Measurements from ENCODE around the gene VASN. TPM values are rescaled to one million over a fixed set of nuclear protein-coding genes. Genes with fewer than 3 reads are reported as not detected.
A peak's percentile ranks its signal among the peaks of the same experiment; 100 is the strongest.

The VASN gene
- total and polyA plus RNA-seq, 12 donors, result 0.77 to 44.7 (median 21.3) TPM

DNA sequence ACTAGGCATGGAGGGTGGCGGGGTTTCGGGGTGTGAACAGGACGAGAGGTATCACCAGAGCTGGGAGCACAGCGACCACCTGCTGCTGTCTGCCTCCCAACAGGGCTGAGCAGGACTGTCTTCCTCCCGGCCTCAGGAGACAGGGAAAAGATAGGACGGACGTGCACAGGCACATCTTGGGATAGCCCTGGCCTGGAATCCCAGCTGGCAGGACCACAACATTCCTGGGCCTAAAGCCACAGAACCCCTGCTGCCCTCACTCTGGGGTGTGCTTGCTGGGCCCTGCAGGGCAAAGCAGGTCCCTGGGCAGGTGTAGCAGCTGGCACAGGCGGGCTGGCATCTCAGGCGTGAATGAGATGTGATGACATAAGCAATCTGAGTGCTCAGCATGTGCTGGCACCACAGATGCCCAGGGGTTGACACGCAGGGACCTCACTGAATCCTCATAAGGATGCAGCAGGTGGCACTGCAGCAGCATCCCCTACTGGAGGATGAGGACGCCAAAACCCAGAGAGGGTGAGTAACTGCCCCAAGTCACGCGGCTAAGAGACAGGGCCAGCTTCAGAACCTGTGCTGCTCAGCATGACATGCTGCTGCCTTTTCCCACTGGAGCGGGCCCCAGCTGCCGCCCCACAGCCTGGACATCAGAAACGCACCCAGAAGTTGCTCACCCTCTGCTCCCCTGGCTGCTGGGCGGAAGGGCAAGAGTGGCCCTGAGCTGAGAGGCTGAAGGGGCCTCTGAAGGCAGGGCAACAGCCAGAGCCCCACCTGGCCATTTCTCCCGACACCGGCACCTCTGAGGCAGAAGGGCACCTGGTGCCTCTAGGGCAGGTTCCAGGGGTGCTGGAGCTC is 37.7 kb downstream of the VASN start:
- TF ChIP-seq POLR2A (IDR thresholded peaks at IDR 0.05) (no peak), CTCF (IDR thresholded peaks at IDR 0.05) (no peak)
- intact Hi-C loops (cut with DNase I), result loop anchor here (10.0 kb wide), 2 partner anchors 125 to 145 kb away; no protein-coding TSS in a partner anchor
- Histone ChIP-seq H3K36me3 (replicated peaks in 1 of 2) (peaks cover 0 to 39% of the 10 kb centered on the region in 2 donors), H3K27me3 (no peaks in the 10 kb centered on the region), H3K9me3 (replicated peaks in 1 of 3) (no peaks in the 10 kb centered on the region), H3K27ac (no peak overlapping the region), H3K4me1 (replicated peaks in 1 of 2) (peaks cover 0 to 14% of the 10 kb centered on the region in 2 donors), H3K4me3 (no peak overlapping the region)
- peak in 1 of 7 donors; percentile 21 for DNase-seq
- 89 to 94% (median 93%) methylated on average over 12 to 19 of the region's 19 CpGs for WGBS, 4 donors

- TF ChIP-seq CTCF (IDR thresholded peaks at IDR 0.05), result no peak
- peak overlapping the region in 2 of 5 donors; percentile 29 to 56 for H3K27ac ChIP-seq
- WGBS, 4 donors, result 72 to 76% (median 75%) methylated on average over 15 of the region's 15 CpGs
- peaks cover 0 to 34% of the 10 kb centered on the region in 2 donors for H3K36me3 ChIP-seq (replicated peaks in 1 of 2)
- DNase-seq, result peak in 4 of 7 donors; percentile 21 to 84 (median 46)
- no peaks in the 10 kb centered on the region for H3K27me3 ChIP-seq
- intact Hi-C loops (cut with DNase I), result no loop called here
- H3K4me1 ChIP-seq (replicated peaks in 1 of 2), result peaks cover 5 to 24% of the 10 kb centered on the region in 2 donors
- H3K4me3 ChIP-seq, result no peak overlapping the region
- H3K9me3 ChIP-seq (replicated peaks in 1 of 3), result no peaks in the 10 kb centered on the region
Measured at GRCh38 chr16:4410335-4411075, 38.9 kb downstream of the VASN start.

- peaks cover 7 to 24% of the 10 kb centered on the region in 2 donors for H3K4me1 ChIP-seq (replicated peaks in 1 of 2)
- 70 to 82% (median 73%) methylated on average over 14 to 16 of the region's 16 CpGs; no CpG with 5 or more reads in 1 of the 4 donors for WGBS, 4 donors
- H3K36me3 ChIP-seq (replicated peaks in 1 of 2), result peaks cover 0 to 23% of the 10 kb centered on the region in 2 donors
- H3K27ac ChIP-seq, result peak overlapping the region in 2 of 5 donors; percentile 2 to 56
- no peak overlapping the region for H3K4me3 ChIP-seq
- no peaks in the 10 kb centered on the region for H3K9me3 ChIP-seq (replicated peaks in 1 of 3)
- TF ChIP-seq CTCF (IDR thresholded peaks at IDR 0.05) (no peak), POLR2A (IDR thresholded peaks at IDR 0.05) (no peak)
- DNase-seq, result peak in 1 of 7 donors; percentile 19
- H3K27me3 ChIP-seq, result no peaks in the 10 kb centered on the region
- intact Hi-C loops (cut with DNase I), result no loop called here
Measured at GRCh38 chr16:4411684-4412083, 40.0 kb downstream of the VASN start.

- no peak for TF ChIP-seq CTCF (IDR thresholded peaks at IDR 0.05)
- peak overlapping the region in 2 of 5 donors; percentile 2 to 56 for H3K27ac ChIP-seq
- H3K9me3 ChIP-seq (replicated peaks in 1 of 3), result no peaks in the 10 kb centered on the region
- no peaks in the 10 kb centered on the region for H3K27me3 ChIP-seq
- WGBS, 4 donors, result 84 to 92% (median 90%) methylated on average over 6 to 8 of the region's 8 CpGs
- H3K36me3 ChIP-seq (replicated peaks in 1 of 2), result peaks cover 0 to 18% of the 10 kb centered on the region in 2 donors
- no peak for DNase-seq
- peaks cover 7 to 24% of the 10 kb centered on the region in 2 donors for H3K4me1 ChIP-seq (replicated peaks in 1 of 2)
- intact Hi-C loops (cut with DNase I), result no loop called here
- no peak overlapping the region for H3K4me3 ChIP-seq
Measured at GRCh38 chr16:4412159-4412558, 40.5 kb downstream of the VASN start.
